T-helper 1 cell (primary cell): ENCODE results near the gene SCAMP1.

ENCODE experiments used
- DNase-seq, 5 donors: peaks; one replicate each; pipeline ENCODE4 v3.0.0-alpha.2; 2012 to 2020

The SCAMP1 gene

DNA sequence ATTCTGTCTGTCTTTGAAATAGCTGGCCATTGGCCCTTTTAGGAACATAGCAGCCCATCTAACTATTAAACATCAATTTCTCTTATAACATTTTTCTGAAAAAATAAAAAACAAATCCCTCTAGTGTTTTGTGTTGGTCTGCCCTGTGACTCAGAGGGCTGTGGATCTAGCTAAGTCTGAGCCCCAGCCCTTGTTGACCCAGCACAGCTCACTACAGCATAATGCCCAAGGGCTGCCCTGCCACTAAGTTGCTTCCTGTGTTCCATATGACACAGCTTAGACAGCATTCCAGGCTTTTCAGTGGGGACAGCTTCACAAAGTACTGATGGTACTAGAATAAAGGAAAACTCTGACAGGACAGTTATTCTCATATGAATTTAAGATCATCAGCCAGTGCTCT, 136.0 kb downstream of the SCAMP1 start:
- no peak for DNase-seq

DNA sequence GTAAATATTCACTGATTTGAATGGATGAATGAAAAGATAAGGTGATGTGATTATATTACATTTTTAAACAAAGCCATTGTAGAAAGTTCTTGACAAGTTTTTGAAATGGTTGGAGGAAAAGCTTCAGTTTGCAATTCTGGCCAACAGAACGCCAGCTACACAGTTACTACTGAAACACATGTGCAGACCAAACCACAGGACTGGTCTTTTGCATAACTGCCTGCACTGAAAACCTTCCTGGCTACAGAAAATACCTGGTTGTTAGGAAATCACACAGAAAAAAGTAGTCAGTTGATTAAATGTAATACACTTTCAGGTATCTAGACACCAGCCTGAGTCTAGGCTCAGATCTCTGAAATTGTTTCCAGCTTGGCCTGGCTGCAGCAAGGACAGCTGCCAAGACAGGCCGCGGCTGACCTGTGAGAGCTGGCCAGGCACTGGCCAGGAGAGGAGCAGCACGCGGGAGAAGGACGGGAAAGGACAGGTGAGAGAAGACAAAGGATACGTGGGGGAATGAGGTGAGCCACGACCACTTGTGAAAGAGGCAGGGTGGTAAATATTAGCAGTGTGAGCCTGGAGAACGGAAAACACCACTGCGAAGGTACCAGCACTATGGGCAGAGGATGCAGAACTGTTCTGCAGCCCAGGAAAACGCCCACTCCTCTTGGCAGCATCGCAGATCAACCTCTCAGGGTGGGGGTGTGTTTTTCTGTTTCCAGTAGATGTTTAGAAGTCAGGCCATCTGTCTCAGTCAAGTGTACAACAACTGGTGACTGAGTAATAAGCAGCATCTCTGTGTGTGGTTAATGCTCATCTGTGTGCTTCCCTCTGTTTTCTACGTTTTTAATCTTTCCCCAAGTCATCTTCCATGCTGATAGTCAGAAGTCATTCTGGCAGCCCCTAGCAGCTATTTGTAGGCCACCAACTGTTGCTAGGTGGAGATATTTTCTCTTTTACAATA, 137.4 kb downstream of the SCAMP1 start:
- no peak for DNase-seq

DNA sequence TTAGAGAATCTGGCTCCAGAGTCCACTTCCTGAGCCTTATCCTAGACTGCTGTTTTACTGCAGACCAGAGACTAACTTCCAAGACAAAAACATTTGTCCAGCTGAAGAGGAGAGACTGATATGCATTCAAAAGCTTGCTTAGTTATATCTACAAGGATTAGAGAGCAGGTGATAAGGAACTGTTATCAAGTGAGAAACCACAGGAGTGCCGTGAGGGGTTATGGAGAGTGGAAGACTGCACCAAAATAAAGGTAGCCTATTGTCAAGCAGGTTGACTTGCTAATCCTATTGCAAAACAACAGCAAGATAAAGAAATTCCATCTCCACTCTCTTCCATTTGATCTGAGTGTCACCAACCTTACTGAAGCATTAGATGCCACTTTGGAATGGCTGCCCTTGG, 139.1 kb downstream of the SCAMP1 start:
- no peak for DNase-seq

DNA sequence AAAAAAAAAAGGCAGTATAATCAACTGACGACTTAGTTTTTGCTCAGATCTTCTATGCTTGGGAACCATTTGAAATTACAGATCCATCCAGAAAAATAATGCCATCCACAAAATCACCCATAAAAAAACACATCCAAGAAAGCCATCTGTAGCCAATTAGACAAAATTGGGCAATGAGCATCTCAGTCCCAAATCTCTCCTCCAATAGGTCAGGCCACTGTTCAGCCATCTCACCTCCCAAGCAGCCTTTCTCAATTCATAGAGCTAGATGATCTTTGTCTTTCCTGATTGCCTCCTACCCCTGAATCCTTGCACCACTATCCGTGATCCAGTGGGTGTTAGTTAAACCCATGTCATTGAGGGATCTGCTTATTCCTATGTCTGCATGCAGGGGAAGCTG, 139.6 kb downstream of the SCAMP1 start:
- DNase-seq = no peak

DNA sequence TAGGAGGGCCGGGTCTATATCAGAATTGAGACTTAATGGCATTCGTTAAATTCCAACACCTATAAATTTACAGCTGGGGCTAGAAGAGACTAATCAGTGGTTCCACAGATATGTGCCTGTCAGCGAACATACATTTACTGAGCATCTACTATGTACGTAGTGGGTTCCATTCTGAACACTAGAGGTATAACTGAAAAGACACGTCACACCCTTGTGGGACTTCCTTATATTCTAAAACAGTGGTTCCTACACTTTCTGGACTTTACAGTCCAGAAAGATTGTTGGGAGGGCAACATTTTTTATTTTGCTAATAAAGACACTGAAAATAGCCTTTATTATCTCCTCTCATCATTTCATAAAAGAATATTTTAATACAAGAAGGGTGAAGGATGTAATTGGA, 140.5 kb downstream of the SCAMP1 start:
- DNase-seq = no peak

DNA sequence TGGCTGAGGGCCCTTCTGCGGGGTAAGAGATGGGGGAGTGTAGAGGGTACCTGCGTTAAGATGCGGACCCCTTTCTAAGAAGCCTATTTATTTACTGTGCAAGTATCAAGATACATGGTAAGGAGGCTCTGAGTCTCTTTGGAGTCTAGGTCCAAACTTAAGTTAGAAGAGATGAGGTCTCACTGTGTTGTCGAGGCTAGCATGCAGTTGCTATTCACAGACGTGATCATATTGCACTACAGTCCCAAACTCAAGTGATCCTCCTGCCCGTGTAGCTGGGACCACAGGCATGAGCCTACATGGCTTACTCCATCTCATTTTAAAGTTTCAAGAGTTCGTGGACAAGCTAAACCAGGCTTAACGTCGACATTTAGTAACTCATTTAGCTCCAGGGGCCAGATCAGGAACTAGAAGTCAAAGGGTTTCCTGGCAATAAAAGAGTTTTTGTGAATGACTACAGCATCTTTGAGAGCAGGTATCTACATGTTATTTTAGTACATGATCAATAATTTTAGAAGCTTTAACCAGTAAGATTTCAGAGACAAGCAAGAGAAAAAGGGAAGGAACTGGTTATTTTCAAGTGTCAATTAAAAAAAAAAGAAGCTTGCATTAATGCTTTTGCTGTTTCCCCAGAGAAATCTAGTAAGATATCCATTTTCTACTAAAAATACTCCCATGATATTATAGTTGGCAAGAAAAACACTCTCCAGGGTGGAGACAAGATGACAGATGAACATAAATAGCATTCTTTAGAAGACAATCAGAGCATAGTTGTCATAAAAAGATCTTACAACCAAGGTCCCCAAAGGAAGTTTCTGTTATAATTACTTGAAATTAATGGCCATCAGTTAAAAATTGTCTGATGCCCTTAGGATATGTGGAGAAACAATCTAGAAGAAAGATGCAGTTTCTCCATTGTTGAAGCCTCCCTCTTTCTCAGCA, 141.3 kb downstream of the SCAMP1 start:
- DNase-seq = no peak

DNA sequence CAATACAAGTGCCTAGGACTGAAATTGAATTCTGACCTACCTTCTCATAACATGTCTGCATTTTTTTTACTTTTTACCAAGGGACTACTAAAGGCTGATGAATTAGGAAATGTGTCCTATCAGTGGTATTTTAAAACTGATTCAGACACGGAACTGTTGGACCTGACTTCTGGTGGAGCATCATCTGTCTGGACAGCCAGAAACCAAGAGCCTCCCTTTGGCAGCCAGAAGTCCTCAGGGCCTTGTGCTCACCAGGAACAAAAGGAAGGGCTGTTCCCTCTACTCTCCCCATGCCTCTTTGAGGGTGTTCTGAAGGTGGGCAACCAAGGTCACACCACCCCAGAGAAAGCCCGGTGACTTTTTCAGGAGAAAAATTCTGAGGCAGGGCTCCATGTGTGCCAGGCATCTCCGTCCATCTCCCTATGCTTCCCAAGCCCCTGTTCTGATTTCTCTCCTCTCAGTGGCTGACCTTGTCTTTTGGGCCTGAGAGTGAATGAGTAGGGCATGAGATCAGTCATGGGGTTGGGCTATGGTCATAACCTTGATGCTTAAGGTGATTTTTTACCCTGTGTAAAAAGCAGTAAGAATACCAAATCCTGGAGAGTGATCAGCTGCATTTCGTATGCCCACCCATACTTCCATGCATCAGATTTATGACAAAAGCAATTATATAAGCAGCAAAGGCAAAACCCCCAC, 143.7 kb downstream of the SCAMP1 start:
- no peak for DNase-seq

DNA sequence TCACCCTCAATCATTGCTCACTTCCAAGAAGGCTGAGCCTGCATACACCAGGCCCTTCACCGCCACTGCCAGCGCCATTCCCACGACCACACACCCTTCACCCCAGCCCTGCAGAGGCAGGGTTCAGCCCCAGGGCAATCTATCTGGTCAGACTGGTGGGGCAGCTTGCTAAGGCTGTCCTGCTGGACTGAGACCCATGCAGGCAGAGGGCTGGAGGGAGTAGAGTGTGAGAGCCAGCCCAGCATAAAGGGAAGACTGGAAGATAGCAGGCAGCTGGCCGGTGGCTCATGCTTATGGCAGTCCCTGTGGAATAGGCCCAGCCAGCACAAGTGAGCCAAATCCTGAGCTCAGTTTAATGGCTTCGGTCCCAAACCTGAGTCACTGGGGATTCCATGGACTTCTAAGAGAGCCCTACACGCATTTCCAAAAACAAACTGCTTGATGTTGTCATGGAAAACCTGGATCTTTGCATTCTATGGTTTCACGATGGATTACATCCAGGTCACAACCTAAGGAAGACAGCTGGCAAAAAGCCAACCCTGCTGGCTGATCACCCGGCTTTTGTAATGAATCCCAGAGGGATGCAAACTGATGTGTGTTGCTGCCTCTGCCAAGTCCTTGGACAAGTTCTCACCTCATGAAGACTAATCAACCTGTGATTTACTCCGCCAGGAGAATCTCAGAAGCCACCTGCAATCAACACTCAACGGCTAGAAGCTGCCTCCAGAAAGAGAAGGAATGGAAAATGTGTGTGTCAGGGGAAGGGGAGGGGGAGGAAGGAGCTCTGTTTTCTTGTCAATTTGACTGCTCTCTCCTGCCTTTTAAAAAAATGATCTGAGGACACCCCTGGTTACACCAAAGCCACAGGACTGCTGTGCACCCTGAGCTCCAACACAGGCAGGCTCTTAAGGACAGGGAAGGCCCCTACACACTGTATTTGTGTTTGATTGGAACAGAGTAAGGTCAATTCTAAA, 144.6 kb downstream of the SCAMP1 start:
- DNase-seq = no peak

DNA sequence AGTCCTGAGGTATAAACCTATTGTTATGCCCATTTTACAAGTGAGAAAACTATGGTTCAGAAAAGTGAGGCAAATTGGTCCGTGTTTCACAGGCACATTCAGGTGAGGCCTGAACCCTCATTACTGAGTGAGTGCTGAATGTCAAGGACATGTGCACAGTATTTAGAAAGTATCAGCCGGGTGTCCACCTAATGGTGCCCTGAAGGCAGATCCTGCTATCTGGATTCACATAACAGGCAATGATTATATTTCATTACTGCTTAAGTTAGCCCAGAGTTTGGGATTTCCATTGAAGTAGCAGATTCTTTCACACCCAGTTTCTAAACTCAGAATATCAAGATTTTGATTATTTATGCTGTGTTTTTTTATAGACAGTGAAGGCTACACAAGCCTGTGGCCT, 145.4 kb downstream of the SCAMP1 start:
- DNase-seq = no peak

DNA sequence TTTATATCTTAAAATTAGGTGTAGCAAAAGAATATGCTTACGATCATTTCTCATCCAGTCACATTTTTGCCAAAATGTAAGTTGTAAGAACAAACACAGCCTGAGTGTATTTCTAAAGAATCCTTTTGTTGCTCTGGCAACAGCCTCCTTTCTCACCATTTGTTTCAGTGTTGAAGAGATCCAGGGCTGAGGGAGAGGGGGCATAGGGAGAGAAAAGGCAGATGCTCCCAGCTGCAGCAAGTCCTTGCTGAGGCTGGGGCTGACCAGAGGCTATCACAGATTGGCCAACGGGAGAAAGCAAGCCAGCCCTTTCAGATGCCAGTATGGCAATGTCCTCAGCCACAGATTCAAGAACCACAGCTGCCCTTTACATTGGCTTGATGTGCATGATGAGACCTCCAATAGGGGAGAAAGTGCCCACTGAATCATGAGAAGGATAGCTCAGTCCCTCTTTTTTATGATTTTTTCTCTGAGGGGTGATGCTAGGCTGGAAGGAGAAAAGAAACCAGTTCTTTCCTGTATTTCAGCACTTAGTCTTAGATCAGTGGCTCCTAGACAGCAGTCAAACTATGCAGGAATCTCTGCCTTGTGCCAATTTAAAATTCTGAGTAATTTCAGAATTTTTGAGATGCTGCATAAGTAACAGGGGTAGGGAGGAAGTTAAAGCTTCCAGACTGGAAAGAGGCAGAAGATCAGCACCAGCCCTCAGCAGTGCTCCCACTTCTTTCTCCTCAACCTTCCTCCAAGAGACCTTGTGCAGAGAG, 146.0 kb downstream of the SCAMP1 start:
- DNase-seq = no peak

DNA sequence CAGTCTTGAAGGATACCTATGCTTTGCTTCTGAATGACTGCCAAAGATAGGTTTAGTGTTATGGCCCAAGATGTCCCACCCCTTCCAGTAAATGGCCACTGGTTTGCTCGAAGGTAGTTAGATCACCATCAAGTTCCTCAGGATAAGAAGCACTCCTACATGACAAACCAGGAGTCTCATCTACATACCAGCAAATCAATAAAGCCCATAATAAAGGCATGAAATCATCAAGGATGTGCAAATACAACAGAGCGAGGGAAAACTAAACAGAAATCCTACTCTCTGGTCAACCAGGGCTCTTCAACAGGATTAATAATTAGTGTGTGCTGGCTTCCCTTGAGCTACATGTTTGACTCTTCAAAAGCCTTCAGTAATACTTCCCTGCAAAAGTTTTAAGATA, 147.1 kb downstream of the SCAMP1 start:
- no peak for DNase-seq

DNA sequence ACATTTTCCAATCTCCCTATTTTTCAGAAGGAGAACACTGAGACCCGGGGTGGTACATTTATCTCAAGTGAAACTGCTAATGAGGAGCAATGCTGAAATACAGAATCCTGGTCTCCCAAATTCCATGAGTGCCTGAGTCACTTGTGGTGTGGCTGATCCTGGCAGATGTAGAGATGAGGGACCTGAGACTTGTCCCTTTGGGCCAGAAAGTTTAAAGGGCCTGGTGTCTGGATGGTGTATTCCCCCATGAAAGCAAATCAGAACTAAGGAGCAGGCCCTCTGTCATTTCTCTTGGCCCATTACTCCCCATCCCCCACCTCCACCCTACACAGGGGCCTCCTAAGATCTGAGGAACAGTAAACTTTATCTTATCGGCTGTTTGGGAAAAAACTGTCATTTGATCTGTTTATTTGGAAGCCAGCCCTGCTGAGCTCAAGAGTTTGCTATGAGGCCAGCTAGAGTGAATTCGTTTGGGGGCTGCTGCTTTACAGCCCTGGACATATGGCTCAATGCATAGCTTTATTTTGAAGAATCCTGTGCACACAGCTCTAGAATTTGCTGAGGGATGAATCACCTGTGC, 147.9 kb downstream of the SCAMP1 start:
- DNase-seq = no peak

DNA sequence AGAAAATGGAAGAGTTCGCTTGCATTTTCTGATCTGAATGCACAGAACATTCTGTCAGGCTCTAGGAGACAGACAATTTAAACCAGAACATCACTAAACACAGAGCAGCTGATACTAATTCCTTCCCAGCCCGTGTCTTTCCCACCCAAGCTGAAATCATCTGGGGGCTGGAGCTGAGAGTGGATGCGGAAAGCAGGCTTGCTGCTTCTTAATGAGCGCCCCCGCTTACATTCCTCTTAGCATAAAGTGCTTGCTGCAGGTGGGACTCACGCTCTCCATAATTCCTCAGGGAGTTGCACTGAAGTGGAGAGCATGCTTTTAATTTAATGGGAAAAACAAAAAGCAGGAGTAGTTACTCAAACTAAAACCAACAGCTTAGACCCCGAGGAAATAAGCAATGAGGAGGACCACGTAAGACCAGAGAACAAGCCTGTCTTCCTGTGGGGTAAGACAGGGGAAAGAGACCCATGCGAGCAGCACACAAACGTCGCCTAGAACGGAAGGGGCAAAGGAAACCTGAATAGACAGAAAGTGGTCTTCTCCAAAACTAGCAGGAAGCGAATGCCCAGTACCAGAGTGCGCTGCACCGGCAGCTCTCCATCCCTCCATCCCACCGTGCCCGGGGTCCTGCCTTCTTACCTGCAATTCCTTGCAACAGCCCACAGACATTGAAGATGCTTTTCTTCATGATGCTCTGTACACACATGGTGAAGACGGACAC, 148.9 kb downstream of the SCAMP1 start:
- no peak for DNase-seq

DNA sequence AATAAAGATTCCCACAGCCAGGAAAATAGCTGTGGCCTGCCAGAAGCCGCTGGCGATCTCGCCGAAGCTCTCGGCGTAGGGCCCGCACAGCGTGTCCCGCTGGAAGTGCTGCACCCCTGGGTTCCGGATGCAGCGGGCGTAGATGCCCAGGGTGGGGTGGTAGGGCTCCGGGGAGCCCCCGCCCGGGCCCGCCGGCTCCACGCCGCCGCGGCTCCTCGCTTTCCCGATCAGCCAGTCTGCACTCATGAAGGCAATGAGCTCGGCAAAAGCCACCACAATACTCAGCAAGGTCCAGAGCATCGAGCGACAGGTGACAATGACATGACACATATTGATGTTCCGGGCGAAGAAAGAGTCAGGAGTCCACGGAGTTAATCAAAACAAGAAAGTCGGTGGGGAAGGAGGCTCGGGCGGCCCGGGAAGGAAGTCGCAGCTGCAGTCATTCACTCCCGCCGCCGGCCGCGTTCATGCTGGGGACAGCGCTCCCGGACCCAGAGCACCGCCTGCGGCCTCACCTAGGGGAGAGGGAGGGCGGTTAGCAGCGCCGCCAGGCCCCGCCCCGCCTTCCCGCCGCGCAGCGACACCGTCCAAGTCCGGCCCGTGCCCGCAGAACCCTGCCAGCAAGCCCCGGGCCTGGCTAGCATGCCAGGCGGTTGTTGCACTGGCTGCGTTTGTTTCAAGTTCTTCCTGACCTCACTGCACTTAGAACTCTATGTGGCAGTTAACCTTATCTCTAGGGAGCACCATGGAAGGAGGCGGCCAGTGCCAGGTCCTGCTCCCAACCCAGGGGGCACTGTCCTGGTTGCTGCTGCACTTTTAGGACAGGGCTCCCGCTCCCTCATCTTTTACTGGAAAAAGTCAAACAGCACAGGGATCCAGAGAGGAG, 149.7 kb downstream of the SCAMP1 start:
- DNase-seq = peak in 3 of 5 donors; percentile 4 to 37 (median 5)

DNA sequence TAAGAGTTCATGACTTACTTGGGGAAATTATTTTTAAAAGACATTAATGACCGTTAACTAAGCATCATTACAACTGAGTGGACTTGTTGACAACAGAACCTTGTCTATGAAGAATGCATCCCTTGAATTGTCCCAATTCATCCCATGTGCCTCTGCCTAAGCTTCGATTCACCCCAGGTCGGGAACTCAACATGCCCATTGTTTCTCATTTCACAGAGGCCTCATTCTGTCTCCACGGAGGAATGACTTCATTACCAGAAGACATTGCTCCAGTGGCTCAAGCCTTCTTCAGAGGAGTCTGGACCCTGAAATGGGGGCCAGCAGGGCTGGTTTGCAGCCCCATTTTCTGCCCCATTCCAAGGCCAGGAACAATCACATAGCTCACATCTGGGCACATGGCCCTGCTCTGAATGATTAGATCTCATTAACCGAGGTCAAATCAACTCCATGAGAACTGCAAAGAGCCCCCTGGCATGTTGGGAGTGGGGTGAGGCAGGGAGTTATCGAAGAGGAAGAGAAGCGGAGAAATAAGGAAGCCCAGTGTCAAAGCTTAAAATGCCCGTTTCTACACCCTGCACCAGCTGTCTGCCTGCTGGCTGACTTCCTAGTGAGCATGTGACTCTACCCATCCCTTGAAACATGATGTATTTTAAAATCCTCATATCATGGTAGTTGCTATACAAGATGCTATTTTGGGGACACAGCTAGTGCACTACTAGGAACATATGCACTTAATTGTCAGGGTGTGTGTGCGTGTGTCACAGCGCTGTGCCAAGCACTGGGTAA, 150.9 kb downstream of the SCAMP1 start:
- no peak for DNase-seq

DNA sequence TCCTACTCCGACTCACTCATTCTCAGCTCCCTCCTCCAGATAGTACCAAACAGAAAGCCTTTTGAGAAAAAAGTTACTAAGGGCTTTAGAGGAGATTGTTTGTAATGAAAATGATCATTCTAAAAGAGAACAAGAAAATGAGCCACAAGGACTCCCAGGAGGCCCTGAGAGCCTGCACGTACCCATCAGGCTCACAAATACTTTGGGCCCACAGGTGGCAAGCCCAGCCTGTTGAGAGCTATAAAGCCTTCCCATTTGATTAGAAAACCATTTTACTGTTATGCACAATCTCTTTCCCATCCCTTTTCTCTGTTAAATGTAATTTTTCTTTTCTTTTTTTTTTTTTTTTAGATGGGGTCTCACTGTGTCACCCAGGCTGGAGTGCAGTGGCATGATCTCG, 152.0 kb downstream of the SCAMP1 start:
- no peak for DNase-seq

DNA sequence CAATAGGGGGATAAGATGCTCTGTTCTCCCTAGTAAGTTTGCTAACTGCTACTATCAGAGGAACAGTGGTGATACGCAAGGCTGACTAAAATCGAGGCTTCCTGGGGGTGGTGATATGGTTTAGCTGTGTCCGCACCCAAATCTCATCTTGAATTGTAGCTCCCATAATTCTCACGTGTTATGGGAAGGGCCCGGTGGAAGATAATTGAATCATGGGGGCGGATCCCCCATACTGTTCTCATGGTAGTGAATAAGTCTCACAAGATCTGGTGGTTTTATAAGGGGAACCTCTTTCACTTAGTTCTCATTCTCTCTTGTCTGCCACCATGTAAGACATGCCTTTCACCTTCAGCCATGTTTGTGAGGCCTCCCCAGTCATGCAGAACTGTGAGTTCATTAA, 153.0 kb downstream of the SCAMP1 start:
- no peak for DNase-seq
